Measurements from ENCODE around the gene COL17A1.
A peak's percentile ranks its signal among the peaks of the same experiment; 100 is the strongest.

Gene COL17A1

DNA sequence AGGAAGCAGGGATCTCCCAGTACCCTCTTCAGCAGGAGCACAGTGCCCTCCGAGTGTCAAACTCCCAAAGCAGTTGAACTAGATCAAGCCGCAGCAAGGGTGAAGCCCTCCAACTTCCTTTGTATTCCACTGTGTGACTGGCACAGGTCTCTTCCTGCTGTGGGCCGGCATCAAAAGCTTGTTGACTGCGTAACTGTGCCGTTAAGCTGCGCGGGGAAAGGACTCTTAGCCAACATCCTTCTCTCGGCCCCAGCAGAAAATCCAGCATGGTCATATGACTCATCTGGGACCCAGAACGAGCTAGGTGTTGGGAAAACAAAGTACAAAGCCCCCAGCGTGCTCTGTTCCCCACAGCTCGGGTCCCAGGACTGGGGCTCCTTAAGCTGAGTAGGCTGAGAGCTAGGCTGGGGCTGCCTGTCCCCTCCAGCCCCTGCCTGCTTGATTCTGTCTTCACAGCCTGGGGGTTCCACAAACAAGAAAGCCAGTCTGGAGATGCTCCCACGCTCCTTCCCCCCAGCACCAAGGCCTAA is 52.2 kb downstream of the COL17A1 start:
- no peak for DNase-seq (ENCODE audit: low spot score)

DNA sequence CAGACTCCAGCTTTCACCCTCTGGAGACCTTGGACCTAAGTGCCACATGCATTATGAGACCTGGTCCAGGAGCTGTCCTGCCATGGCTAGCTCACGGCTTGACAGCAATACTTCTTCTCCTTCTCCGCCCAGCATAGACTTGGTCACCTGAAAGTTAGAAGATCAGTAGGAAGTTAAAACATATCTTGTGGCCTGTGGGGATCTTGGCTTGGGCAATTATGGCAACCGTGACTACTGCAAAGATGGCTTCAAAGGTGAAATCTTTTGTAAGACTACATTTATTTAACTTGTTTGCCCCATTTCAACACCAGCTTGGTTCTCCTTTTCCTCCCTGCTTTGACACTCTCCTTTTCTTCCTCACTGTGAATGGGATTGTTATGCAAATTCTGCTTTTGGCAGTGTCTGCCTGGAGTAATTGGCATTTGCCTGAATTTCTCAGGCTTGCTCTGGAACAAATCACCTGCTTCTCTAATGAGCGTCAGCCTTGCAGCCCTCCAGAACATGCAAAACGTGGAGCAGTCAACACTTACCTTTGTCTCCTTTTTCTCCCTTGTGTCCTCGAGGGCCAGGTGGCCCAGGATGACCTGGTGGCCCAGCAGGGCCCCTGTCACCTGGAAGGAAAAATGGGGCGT is 53.4 kb downstream of the COL17A1 start:
- DNase-seq (ENCODE audit: low spot score): peak; percentile 48

GRCh38 chr10:104031631-104032030 is 54.0 kb downstream of the COL17A1 start:
- DNase-seq (ENCODE audit: low spot score): no peak

GRCh38 chr10:104029521-104029860 is 56.2 kb downstream of the COL17A1 start:
- no peak for DNase-seq (ENCODE audit: low spot score)

- no peak for DNase-seq (ENCODE audit: low spot score)
These were observed 56.7 kb downstream of the COL17A1 start for GRCh38 chr10:104028823-104029520.

- peak; percentile 69 for DNase-seq (ENCODE audit: low spot score)
These were observed 57.5 kb downstream of the COL17A1 start for GRCh38 chr10:104028146-104028545.

DNA sequence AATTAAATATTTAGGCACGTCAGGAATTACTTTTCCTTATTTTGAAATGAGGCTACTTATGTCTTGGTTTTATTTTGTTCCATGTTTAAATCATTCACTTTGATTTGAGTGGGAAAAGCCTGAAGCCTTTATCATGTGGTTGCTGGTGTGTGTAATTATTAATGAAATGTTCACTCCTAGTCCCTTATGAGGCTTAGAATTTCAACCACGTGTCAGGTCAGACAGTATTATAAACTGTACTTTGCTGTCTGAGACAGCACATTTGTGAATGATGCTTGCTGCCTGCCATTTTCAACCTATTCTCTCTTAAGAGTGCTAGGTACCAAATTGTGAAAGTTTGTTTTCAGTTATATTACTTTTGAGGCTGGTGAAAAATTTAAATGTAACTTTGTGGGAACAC is 58.9 kb downstream of the COL17A1 start:
- no peak for DNase-seq (ENCODE audit: low spot score)

- DNase-seq (ENCODE audit: low spot score): no peak
These were observed 60.2 kb downstream of the COL17A1 start for GRCh38 chr10:104025524-104025923.

- DNase-seq (ENCODE audit: low spot score): no peak
These were observed 63.7 kb downstream of the COL17A1 start for GRCh38 chr10:104022026-104022425.

DNA sequence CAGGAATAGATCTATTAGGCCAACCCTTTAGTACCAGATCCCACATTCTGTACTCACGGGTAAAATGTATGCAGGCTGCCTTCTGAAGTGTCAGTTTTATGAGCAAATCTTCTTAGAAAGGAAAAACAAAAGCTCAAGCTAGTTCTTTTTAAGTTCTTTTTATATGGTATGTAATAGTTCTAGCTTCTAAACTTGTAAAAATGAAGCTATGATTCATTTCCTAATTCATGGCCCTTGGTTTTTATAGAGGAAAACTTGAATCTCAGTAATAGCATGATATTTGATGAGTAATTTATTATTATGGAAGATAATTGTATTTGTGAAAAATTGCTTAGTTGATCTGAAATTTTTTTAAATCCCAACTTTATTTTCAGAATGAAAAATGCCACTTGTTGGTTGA is 64.4 kb downstream of the COL17A1 start:
- no peak for DNase-seq (ENCODE audit: low spot score)

GRCh38 chr10:104020020-104020419 is 65.7 kb downstream of the COL17A1 start:
- no peak for DNase-seq (ENCODE audit: low spot score)

DNA sequence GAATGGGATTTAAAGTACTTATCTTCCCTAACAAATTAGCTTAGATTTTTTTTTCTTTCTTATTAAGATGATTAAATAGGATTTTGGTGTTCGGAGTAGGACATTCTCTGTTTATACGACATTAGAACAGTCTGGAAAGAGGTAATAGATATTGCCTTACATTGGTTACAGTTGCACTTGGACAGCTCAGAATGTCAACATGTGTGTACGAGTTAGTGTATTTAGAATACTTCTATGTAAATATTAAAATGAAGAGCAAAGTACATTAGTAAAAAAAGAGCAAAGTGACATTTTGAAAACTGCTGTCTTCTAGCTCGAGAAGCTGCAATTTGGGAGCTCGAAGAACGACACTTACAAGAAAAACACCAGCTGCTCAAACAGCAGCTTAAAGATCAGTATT is 67.2 kb downstream of the COL17A1 start:
- DNase-seq (ENCODE audit: low spot score): no peak

DNA sequence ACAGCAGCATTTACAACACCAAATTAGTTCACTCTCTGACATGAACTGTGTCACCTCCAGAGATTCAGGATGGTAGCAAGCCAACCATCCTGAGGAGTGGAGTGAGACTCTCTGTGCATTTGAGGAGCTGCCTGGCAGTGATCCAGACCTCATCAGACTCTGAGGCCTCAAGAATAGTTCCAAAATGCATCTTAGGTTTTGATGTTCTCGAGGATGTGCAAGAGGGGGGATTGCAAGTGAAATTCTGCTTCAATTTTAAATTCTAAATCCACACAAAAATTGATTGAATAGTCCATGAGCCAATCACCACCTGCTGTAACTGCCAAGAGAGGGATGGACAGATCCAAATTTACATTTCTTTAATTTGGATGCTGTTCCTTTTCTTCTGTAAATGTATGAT is 69.0 kb downstream of the COL17A1 start:
- no peak for DNase-seq (ENCODE audit: low spot score)

DNA sequence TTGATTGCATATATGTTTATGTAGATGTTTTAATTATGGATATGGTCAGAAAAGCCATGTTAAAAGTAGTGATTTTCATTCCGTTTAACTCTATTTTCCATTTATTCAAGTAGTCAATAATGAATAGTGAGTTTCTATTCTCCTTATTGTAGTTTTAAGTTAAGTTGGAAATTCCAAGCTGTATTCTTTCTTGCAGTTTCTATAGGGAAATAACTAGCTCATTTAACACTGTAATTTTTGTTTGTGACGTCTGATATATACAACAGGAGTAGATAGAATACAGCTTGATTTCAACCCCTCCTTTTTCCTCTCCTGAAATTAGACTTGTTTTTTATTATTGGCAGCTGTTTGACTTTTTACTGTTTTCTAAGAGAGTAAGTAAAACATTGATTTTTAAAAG is 71.5 kb downstream of the COL17A1 start:
- DNase-seq (ENCODE audit: low spot score): no peak

DNA sequence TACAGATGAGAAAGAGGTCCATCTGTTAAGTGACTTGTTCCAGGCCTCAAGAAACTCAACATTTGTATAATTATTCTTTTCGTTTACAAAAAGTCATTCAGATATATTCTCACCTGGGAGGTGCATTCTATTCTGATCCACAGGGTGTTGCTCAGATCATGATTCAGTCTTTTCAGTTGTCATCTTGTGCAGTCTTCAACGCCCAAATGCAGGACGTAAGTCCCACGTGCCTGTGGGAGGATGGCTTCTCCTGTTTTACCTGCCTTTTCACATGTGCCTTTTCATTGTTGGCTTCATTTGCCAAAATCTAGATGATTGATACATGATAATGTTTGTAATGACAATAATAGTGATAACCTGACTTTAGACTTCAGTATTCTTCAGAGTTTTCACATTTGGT is 72.2 kb downstream of the COL17A1 start:
- DNase-seq (ENCODE audit: low spot score): no peak

- no peak for DNase-seq (ENCODE audit: low spot score)
These were observed 73.8 kb downstream of the COL17A1 start for GRCh38 chr10:104011904-104012303.

DNA sequence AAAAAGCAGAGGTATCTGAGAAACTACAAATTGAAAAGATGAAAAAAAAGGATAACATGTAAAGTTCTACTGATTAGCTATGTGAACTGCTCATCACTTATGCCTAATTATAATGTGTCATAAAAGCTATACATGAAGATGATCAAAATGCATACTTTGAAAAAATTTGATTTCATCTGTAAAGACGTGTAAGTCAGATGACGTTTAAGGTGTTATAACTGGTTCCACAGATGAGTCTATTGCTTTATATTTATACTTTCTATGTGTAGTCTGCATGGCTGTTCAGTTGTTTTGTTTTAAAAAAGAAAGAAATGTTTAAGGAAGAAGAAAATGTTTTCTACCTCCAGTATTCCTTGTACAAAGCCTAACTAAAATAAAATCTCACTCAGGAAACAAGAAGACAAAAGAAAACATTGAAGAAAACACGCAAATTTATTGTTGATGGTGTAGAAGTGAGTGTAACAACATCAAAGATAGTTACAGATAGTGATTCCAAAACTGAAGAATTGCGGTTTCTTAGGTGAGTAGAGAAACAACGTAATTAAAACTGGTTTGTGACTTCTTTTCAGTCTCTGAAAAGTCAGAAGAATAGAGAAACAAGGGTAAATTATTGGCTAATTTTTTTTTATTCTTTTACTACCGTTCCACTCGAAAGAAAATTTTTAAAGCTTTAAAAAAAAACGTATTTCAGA is 80.4 kb downstream of the COL17A1 start:
- DNase-seq (ENCODE audit: low spot score): no peak

DNA sequence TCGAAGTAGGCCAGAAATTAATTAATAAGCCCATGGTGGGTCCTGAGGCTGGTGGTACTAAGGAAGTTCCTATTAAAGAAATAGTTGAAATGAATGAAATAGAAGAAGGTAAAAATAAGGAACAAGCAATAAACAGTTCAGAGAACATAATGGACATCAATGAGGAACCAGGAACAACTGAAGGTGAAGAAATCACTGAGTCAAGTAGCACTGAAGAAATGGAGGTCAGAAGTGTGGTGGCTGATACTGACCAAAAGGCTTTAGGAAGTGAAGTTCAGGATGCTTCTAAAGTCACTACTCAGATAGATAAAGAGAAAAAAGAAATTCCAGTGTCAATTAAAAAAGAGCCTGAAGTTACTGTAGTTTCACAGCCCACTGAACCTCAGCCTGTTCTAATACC is 82.8 kb downstream of the COL17A1 start:
- no peak for DNase-seq (ENCODE audit: low spot score)

DNA sequence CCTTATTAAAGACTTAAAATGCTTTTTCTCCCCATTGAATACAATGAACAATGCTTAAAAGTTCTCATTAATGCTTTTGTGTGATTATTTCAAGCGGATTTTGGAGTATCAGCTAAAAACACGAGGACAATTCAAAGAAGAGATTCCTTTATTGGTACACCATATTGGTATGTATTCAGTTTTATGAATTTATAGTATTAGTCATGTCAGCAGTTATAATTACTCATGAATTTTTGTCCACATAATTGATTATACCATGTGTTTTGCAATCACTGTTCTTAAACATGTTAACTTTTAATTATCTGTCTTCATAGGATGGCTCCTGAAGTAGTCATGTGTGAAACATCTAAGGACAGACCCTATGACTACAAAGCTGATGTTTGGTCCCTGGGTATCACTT is 86.9 kb downstream of the COL17A1 start:
- DNase-seq (ENCODE audit: low spot score): no peak

- DNase-seq (ENCODE audit: low spot score): no peak
These were observed 90.5 kb downstream of the COL17A1 start for GRCh38 chr10:103995134-103995533.

- no peak for DNase-seq (ENCODE audit: low spot score)
These were observed 94.1 kb downstream of the COL17A1 start for GRCh38 chr10:103991393-103992128.

DNA sequence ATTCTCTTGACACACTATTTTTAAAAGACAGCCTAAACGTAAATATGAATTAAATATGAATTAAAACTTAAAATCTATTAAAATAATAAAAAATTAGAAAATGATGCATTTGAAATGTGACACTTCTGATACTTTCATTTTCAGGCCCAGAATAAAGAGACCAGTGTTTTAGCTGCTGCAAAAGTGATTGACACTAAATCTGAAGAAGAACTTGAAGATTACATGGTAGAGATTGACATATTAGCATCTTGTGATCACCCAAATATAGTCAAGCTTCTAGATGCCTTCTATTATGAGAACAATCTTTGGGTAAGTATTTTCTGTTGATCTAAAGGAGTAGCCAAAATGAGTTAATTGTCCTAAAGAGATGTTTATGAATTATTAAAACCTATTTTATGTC is 95.1 kb downstream of the COL17A1 start:
- DNase-seq (ENCODE audit: low spot score): no peak

- no peak for DNase-seq (ENCODE audit: low spot score)
These were observed 95.6 kb downstream of the COL17A1 start for GRCh38 chr10:103990121-103990520.
